GM12878 (cell line): Measurements from ENCODE around the gene CPT1C. TPM values are rescaled to one million over a fixed set of nuclear protein-coding genes. Genes with fewer than 3 reads are reported as not detected.

Source experiments
- ATAC-seq: fragments of 200-7000 bp; cut with Tn5 transposase; 3 replicates; pipeline ENCODE4 v1.9.1; 2020; ENCODE audit warnings: mild to moderate bottlenecking, moderate library complexity
- BruUV-seq: library from RNA; stranded (reverse); fragments of 400-500 nt; replicated peaks from 2 replicates; lab custom pipeline; 2021; lab: Mats Ljungman, UMichigan
- CTCF ChIA-PET: fragments of 300-600 bp; sonication (Branson Sonifier 250); formaldehyde crosslinking; extraction: SDS; loops from one replicate; lab custom pipeline; 2021; ENCODE audit warnings: inconsistent platforms; lab: Yijun Ruan, JAX
- POLR2A ChIA-PET: fragments of 350-600 bp; formaldehyde crosslinking; extraction: SDS; loops from one replicate; lab custom pipeline; 2021; ENCODE audit warnings: inconsistent platforms; lab: Charles Lee
- RAD21 ChIA-PET: fragments of 300-600 bp; sonication (Branson Sonifier 250); formaldehyde crosslinking; loops from one replicate; lab custom pipeline; 2023; ENCODE audit warnings: antibody characterized with exemption; ENCODE audit not compliant: unreplicated experiment; lab: Charles Lee
- SMC1A ChIA-PET: fragments of 300-600 bp; sonication (Branson Sonifier 250); formaldehyde crosslinking; loops from one replicate; lab custom pipeline; 2023; ENCODE audit not compliant: unreplicated experiment, uncharacterized antibody; lab: Charles Lee
- DNase-seq: peaks from one replicate; pipeline ENCODE4 v3.0.0-alpha.2; 2011; ENCODE audit warnings: low read depth, low spot score
- FAIRE-seq: peaks from 3 replicates; lab custom pipeline; 2011; peaks lifted over from hg19 to GRCh38; lab: Jason Lieb, UNC
- H2AFZ ChIP-seq: 2 replicates; pipeline ENCODE4 v1.6.0; 2011; ENCODE audit warnings: low read depth, low read length, control low read depth; ENCODE audit not compliant: control insufficient read depth
- H3K27ac ChIP-seq: 2 replicates; pipeline ENCODE4 v1.5.1; 2011; ENCODE audit warnings: control low read depth; ENCODE audit not compliant: control insufficient read depth, insufficient read depth
- H3K27me3 ChIP-seq, 2 experiments: replicated peaks in 1 of 2; 2 replicates each; pipeline versions ENCODE4 v1.6.0 to v1.6.1; 2011; ENCODE audit warnings: low read length in 1 of 2; ENCODE audit not compliant: control insufficient read depth in 2 of 2, insufficient read depth in 2 of 2
- H3K36me3 ChIP-seq, 2 experiments: 2 replicates each; pipeline ENCODE4 v1.5.1; 2011; ENCODE audit warnings: low read length in 1 of 2; ENCODE audit not compliant: control insufficient read depth in 2 of 2, insufficient read depth in 2 of 2
- H3K4me1 ChIP-seq: 2 replicates; pipeline ENCODE4 v1.6.1; 2011; ENCODE audit warnings: mild to moderate bottlenecking, low read length, moderate library complexity, mixed read lengths; ENCODE audit not compliant: control insufficient read depth, insufficient read depth
- H3K4me2 ChIP-seq: 2 replicates; pipeline ENCODE4 v1.6.0; 2011; ENCODE audit warnings: control low read depth; ENCODE audit not compliant: control insufficient read depth, insufficient read depth
- H3K4me3 ChIP-seq: fragments of 200-600 bp; sonication (generic); 2 replicates; pipeline ENCODE4 v1.5.1; 2016
- H3K79me2 ChIP-seq: 2 replicates; pipeline ENCODE4 v1.6.0; 2011; ENCODE audit warnings: low read length; ENCODE audit not compliant: control insufficient read depth, insufficient read depth
- H3K9ac ChIP-seq: 2 replicates; pipeline ENCODE4 v1.8.0; 2011; ENCODE audit warnings: low read length, control low read depth, mixed read lengths; ENCODE audit not compliant: control insufficient read depth, insufficient read depth
- H3K9me3 ChIP-seq: replicated peaks from 3 replicates; pipeline ENCODE4 v1.5.1; 2011; ENCODE audit warnings: mild to moderate bottlenecking, low read length; ENCODE audit not compliant: control insufficient read depth, insufficient read depth
- H4K20me1 ChIP-seq: 2 replicates; pipeline ENCODE4 v1.6.0; 2011; ENCODE audit not compliant: control insufficient read depth, insufficient read depth
- BCL3 ChIP-seq: IDR thresholded peaks from 2 replicates; pipeline ENCODE4 v1.6.1; 2011; ENCODE audit warnings: borderline replicate concordance, low read depth, mild to moderate bottlenecking, moderate library complexity, low read length; ENCODE audit not compliant: insufficient read depth, poor library complexity, severe bottlenecking
- BHLHE40 ChIP-seq, 2 experiments: fragments of 450-650 bp in 1 of 2; IDR thresholded peaks; 2 replicates each; pipeline ENCODE4 v1.6.1; 2011 to 2017; ENCODE audit warnings: low read depth in 2 of 2, borderline replicate concordance in 1 of 2, improper control_type of control experiment in 1 of 2, low read length in 1 of 2, mild to moderate bottlenecking in 1 of 2
- ELK1 ChIP-seq: IDR thresholded peaks from 2 replicates; pipeline ENCODE4 v1.6.1; 2012; ENCODE audit warnings: low read depth, low read length, improper control_type of control experiment
- EP300 ChIP-seq, 2 experiments: fragments of 150-350 bp in 1 of 2; IDR thresholded peaks; 2 replicates each; pipeline ENCODE4 v1.6.1; 2011 to 2012; ENCODE audit warnings: low read depth in 2 of 2, low read length in 2 of 2, borderline replicate concordance in 1 of 2, improper control_type of control experiment in 1 of 2, inconsistent platforms in 1 of 2; ENCODE audit not compliant: control insufficient read depth in 1 of 2
- FOXK2 ChIP-seq: fragments of 450-650 bp; IDR thresholded peaks from 2 replicates; pipeline ENCODE4 v1.6.1; 2017; ENCODE audit warnings: mild to moderate bottlenecking, moderate library complexity
- GABPA ChIP-seq: IDR thresholded peaks from 2 replicates; pipeline ENCODE4 v1.6.1; 2014; ENCODE audit warnings: antibody characterized with exemption, low read depth, mild to moderate bottlenecking, inconsistent platforms
- HCFC1 ChIP-seq: fragments of 150-350 bp; IDR thresholded peaks from 2 replicates; pipeline ENCODE4 v1.6.1; 2014; ENCODE audit warnings: low read length
- PAX8 ChIP-seq: fragments of 450-650 bp; IDR thresholded peaks from 2 replicates; pipeline ENCODE4 v1.6.1; 2017; ENCODE audit warnings: mild to moderate bottlenecking, moderate library complexity
- STAT3 ChIP-seq: IDR thresholded peaks from 2 replicates; pipeline ENCODE4 v1.6.1; 2011; ENCODE audit warnings: low read depth, low read length, improper control_type of control experiment
- TBL1XR1 ChIP-seq: IDR thresholded peaks from 2 replicates; pipeline ENCODE4 v1.6.1; 2012; ENCODE audit warnings: low read depth, low read length, improper control_type of control experiment
- ZNF687 ChIP-seq: fragments of 450-650 bp; IDR thresholded peaks from 2 replicates; pipeline ENCODE4 v1.6.1; 2017; ENCODE audit warnings: mild to moderate bottlenecking, moderate library complexity
- WGBS: methylation state at CpG from one replicate; pipeline ENCODE4 v1.1.6; 2016; ENCODE audit warnings: low lambda C conversion rate; ENCODE audit not compliant: insufficient replicate concordance, insufficient coverage; ENCODE audit errors: missing lambda C conversion rate; 5-methylcytosine and 5-hydroxymethylcytosine counted together
- in situ Hi-C: fragments of 300-500 bp; cut with MboI; formaldehyde crosslinking; loops from 9 replicates; pipeline ENCODE4 v1.14.3; 2018; ENCODE audit warnings: mixed read lengths
- intact Hi-C: fragments of 100-400 bp; cut with micrococcal nuclease; formaldehyde crosslinking; loops from one replicate; pipeline ENCODE4 v1.14.2; 2022; ENCODE audit not compliant: unreplicated experiment
- polyA plus RNA-seq, 11 experiments: library from polyadenylated mRNA; depleted of rRNA in 4 of 11; unstranded in 6 of 11; stranded (reverse) in 5 of 11; fragments of >200 nt; fragmentation: Nextera tagmentation in 4 of 11; fragmentation: Illumina TruSeq in 1 of 11; extraction: Ambion mirVana in 4 of 11; extraction: Trizol in 1 of 11; gene quantifications; 1 replicate in 1 of 11; 2 replicates in 10 of 11; pipeline versions ENCODE4 v1.2.1 to v1.2.3, GENCODE V29; 2011 to 2016; ENCODE audit warnings: inconsistent platforms in 2 of 11, missing spikeins in 2 of 11, low read depth in 1 of 11
- total RNA-seq, 4 experiments: library from RNA; depleted of rRNA in 3 of 4; stranded (reverse); fragments of >200 nt in 3 of 4; fragmentation: Illumina TruSeq in 1 of 4; extraction: Trizol in 1 of 4; gene quantifications; 2 replicates each; pipeline versions ENCODE4 v1.2.1 to v1.2.3, GENCODE V29; 2013 to 2021

Gene CPT1C
- total and polyA plus RNA-seq, 10 of the 15 experiments (the other 5 are each of a cell fraction or from before 2014, with no cell fraction given) = 0.04 to 0.56 (median 0.21) TPM; not detected in 3

- TF ChIP-seq ELK1 (no peak), EP300 (IDR thresholded peaks at IDR 0.05; ENCODE audit: borderline replicate concordance in 1 of 2, control insufficient read depth in 1 of 2, low read depth in 2 of 2, low read length in 2 of 2) (no peak), HCFC1 (no peak), FOXK2 (no peak)
These were observed 48.2 kb downstream of the CPT1C start (continued) for GRCh38 chr19:49739098-49739497.

- H3K4me1 ChIP-seq = no peaks in the 10 kb centered on the region
- H3K9ac ChIP-seq = no peak overlapping the region
- WGBS = 79% methylated on average over 10 of the region's 10 CpGs
- ChIA-PET RAD21 (no interaction called here), SMC1A (no interaction called here), CTCF (no interaction called here), POLR2A (no interaction called here)
- BruUV-seq = no TSS peak
- no peaks in the 10 kb centered on the region for H3K36me3 ChIP-seq
- TF ChIP-seq PAX8 (no peak), BHLHE40 (IDR thresholded peaks at IDR 0.05; ENCODE audit: borderline replicate concordance in 1 of 2, low read depth in 2 of 2, low read length in 1 of 2) (no peak), TBL1XR1 (no peak), GABPA (no peak), ZNF687 (no peak), STAT3 (no peak), BCL3 (no peak)
- H2AFZ ChIP-seq = no peak overlapping the region
- no peak for DNase-seq
- no peak for FAIRE-seq
- H3K4me3 ChIP-seq = no peak overlapping the region
- no peaks in the 10 kb centered on the region for H3K79me2 ChIP-seq
- no peak for ATAC-seq
- H3K27ac ChIP-seq = no peak overlapping the region
- no peak overlapping the region for H3K4me2 ChIP-seq
- intact Hi-C loops = no loop called here
- no peaks in the 10 kb centered on the region for H3K27me3 ChIP-seq
- in situ Hi-C loops = no loop called here
- H4K20me1 ChIP-seq = no peaks in the 10 kb centered on the region
- H3K9me3 ChIP-seq = no peaks in the 10 kb centered on the region
These were observed 49.0 kb downstream of the CPT1C start for GRCh38 chr19:49739933-49740332.
